HepG2 (cell line): Measurements from ENCODE around the gene NOXA1.
A peak's percentile ranks its signal among the peaks of the same experiment; 100 is the strongest.

Source experiments
- FOXA3 ChIP-seq: IDR thresholded peaks from 2 replicates; pipeline ENCODE4 v1.6.1; 2016; ENCODE audit warnings: missing genetic modification reagents, missing compliant biosample characterization
- ZNF724P ChIP-seq: sonication (generic); formaldehyde crosslinking; IDR thresholded peaks from 2 replicates; pipeline ENCODE4 v1.8.0; 2022; ENCODE audit warnings: missing genetic modification reagents, borderline replicate concordance
- TF ChIP-seq, protein P1 (sequence below): sonication (generic); formaldehyde crosslinking; IDR thresholded peaks from 2 replicates; pipeline ENCODE4 v1.5.0; 2020; ENCODE audit warnings: mild to moderate bottlenecking, missing genetic modification reagents, moderate library complexity

DNA sequence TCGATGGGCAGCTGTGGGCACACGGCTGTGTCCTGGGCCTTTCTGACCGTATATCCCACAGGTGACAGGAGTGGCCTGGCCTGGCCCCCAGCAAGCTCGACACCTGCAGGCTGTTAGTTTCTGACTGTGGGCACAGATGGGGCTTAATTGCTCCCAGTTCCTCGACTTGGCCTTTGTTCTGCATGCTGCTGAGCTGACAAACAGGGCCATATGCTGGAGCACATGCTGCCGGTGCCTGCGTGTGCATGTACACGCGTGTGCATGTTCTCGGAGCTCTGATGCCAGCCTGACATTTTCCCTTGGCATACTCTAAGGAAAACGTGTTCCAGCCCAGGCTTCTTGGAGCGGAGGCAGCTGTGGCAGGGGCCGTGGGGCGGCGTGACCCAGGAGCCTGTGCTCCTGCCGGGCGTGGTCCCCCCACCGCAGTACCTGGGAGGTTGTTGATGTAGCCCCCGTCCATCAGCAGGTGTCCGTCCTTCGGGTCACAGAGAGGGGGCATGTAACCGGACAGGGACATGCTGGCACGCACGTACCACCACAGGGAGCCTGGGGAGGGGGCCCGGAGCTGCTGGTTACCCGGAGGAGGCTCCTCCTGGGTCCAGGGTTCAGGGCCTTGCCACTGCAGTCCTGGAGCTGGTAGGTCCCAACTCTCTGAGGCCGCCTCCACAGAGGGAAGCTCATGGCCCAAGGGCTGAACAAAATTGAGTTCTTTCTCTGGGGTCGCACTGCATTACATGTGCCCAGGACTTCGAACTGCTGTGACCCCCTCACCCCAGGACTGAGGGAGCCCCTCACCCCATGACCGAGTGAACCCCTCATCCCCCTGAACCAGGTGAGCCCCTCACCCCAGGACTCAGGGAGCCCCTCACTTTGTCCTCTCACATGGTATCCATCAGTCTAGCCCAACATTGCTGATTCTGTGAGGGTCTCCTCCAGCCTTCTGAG lies 40.1 kb downstream of the NOXA1 start:
- TF ChIP-seq ZNF724P (CRISPR knock-in tag) (0 out of 2 replicates have a peak, but pooled peaks have one; percentile 30), FOXA3 (CRISPR knock-in tag) (no peak; the same call in 1 of the 2 replicates)
- TF ChIP-seq, protein P1, sequence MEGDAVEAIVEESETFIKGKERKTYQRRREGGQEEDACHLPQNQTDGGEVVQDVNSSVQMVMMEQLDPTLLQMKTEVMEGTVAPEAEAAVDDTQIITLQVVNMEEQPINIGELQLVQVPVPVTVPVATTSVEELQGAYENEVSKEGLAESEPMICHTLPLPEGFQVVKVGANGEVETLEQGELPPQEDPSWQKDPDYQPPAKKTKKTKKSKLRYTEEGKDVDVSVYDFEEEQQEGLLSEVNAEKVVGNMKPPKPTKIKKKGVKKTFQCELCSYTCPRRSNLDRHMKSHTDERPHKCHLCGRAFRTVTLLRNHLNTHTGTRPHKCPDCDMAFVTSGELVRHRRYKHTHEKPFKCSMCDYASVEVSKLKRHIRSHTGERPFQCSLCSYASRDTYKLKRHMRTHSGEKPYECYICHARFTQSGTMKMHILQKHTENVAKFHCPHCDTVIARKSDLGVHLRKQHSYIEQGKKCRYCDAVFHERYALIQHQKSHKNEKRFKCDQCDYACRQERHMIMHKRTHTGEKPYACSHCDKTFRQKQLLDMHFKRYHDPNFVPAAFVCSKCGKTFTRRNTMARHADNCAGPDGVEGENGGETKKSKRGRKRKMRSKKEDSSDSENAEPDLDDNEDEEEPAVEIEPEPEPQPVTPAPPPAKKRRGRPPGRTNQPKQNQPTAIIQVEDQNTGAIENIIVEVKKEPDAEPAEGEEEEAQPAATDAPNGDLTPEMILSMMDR (CRISPR knock-in tag) = peak; percentile 43
